ENCODE data around the gene IFTAP.

DNA sequence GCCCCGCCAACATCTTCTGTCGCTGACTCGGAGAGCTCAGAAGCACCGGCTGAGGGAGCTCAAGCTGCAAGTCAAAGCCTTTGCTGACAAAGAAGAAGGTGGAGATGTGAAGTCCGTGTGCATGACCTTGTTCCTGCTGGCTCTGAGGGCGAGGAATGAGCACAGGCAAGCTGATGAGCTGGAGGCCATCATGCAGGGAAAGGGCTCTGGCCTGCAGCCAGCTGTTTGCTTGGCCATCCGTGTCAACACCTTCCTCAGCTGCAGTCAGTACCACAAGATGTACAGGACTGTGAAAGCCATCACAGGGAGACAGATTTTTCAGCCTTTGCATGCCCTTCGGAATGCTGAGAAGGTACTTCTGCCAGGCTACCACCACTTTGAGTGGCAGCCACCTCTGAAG, 19.8 kb upstream of the IFTAP start:
- TF ChIP-seq, protein P1, sequence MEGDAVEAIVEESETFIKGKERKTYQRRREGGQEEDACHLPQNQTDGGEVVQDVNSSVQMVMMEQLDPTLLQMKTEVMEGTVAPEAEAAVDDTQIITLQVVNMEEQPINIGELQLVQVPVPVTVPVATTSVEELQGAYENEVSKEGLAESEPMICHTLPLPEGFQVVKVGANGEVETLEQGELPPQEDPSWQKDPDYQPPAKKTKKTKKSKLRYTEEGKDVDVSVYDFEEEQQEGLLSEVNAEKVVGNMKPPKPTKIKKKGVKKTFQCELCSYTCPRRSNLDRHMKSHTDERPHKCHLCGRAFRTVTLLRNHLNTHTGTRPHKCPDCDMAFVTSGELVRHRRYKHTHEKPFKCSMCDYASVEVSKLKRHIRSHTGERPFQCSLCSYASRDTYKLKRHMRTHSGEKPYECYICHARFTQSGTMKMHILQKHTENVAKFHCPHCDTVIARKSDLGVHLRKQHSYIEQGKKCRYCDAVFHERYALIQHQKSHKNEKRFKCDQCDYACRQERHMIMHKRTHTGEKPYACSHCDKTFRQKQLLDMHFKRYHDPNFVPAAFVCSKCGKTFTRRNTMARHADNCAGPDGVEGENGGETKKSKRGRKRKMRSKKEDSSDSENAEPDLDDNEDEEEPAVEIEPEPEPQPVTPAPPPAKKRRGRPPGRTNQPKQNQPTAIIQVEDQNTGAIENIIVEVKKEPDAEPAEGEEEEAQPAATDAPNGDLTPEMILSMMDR (tag by site-specific recombination; IDR thresholded peaks at IDR 0.05): no peak
- TF ChIP-seq ZBTB1 (tag by site-specific recombination; IDR thresholded peaks at IDR 0.05) (no peak), TCF7L2 (IDR thresholded peaks at IDR 0.05; ENCODE audit: borderline replicate concordance, low read depth, low read length) (no peak), ZBTB17 (tag by site-specific recombination; IDR thresholded peaks at IDR 0.05) (no peak)
- TF ChIP-seq, protein P2, sequence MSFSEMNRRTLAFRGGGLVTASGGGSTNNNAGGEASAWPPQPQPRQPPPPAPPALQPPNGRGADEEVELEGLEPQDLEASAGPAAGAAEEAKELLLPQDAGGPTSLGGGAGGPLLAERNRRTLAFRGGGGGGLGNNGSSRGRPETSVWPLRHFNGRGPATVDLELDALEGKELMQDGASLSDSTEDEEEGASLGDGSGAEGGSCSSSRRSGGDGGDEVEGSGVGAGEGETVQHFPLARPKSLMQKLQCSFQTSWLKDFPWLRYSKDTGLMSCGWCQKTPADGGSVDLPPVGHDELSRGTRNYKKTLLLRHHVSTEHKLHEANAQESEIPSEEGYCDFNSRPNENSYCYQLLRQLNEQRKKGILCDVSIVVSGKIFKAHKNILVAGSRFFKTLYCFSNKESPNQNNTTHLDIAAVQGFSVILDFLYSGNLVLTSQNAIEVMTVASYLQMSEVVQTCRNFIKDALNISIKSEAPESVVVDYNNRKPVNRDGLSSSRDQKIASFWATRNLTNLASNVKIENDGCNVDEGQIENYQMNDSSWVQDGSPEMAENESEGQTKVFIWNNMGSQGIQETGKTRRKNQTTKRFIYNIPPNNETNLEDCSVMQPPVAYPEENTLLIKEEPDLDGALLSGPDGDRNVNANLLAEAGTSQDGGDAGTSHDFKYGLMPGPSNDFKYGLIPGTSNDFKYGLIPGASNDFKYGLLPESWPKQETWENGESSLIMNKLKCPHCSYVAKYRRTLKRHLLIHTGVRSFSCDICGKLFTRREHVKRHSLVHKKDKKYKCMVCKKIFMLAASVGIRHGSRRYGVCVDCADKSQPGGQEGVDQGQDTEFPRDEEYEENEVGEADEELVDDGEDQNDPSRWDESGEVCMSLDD (tag by site-specific recombination; IDR thresholded peaks at IDR 0.05): no peak
